Measurements from ENCODE around the gene PDCD10.

Gene PDCD10

DNA sequence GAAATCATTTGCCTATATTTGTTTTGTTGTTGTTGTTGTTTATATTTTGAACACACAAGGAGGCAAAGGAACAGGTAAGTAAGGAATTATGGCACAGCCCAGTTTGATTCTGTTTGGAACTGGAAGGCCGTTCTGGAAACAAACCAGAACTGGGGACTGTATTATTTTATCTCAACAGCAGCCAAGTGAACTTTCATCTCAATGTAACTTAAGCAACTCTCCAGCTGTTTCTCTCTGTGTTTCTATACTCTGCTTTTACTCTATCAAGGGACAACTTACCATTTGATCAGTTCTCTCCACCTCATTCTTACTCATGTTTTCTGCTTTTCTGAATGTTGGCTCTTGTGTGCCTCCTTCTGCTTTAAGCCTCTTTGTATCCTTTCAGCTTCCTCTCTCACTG is 65.0 kb downstream of the PDCD10 start:
- no peaks in the 10 kb centered on the region for H3K27me3 Mint-ChIP-seq
- peaks cover 14% of the 10 kb centered on the region for H3K9me3 Mint-ChIP-seq
- peaks cover 17% of the 10 kb centered on the region for H3K36me3 Mint-ChIP-seq
- no peak overlapping the region for H3K27ac Mint-ChIP-seq
- no peak overlapping the region for H3K4me3 Mint-ChIP-seq
- H3K4me1 Mint-ChIP-seq = no peaks in the 10 kb centered on the region

DNA sequence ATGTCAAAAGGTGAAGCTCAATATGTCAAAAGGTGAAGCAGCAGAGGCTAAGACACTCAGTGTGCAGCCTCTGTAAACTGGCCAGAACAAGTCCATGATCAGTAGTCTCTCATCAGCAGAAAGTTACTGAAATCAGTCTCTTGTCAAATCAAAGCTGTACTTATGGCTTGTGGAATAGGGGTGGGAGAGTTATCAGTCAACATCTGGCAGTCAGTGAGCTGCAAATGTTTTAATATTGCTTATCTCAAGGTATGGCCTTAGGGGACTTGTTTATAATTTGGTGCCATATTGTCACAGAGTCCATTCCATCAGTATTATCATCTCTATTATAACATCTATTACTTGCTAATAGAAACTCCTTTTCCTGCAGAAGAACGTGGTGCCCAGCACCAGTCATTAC is 66.0 kb downstream of the PDCD10 start:
- Mint-ChIP-seq H3K4me1 (no peaks in the 10 kb centered on the region), H3K36me3 (peaks cover 8% of the 10 kb centered on the region), H3K4me3 (no peak overlapping the region), H3K9me3 (peaks cover 8% of the 10 kb centered on the region), H3K27me3 (no peaks in the 10 kb centered on the region), H3K27ac (no peak overlapping the region)

DNA sequence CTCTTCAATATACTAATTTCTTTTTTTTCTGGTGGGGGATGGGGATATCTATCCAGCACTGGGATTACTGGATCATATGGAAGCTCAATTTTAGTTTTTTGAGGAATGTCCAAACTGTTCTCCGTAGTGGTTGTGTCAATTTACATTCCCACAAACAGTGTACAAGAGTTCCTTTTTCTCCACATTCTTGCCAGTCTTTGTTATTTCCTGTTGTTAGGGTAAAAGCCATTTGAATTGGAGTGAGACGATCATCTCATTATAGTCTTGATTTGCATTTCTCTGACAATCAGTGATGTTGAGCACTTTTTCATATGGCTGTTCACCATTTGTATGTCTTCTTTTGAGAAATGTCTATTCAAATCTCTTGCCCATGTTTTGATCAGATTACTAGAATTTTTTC is 68.1 kb downstream of the PDCD10 start:
- peaks cover 2% of the 10 kb centered on the region for H3K27me3 Mint-ChIP-seq
- H3K9me3 Mint-ChIP-seq = peaks cover 8% of the 10 kb centered on the region
- no peaks in the 10 kb centered on the region for H3K4me1 Mint-ChIP-seq
- no peak overlapping the region for H3K4me3 Mint-ChIP-seq
- H3K27ac Mint-ChIP-seq = no peak overlapping the region
- no peaks in the 10 kb centered on the region for H3K36me3 Mint-ChIP-seq

DNA sequence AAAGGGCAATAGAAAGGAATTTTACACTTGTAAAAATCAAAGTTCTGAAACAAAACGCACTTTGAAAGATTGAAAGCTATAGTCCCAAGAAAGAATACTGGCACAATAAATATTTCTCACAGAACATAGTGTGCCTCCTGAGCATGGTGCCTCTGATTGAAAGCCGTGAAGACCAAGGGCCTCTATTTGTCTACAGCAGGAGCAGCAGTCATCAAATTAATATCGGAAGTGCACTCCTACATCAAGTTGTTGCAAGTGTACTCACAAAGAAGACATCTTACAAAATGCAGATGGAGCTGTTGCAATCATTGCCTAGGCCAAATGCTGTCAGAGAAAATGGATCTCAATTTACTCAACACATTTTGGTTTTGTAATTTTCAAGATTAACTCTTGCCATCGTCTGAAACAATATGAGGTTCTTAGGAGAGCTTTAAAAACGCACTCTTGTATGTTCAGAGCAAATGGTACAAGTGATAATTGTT is 71.7 kb downstream of the PDCD10 start:
- no peak overlapping the region for H3K27ac Mint-ChIP-seq
- H3K9me3 Mint-ChIP-seq = peaks cover 8% of the 10 kb centered on the region
- H3K4me1 Mint-ChIP-seq = no peaks in the 10 kb centered on the region
- H3K27me3 Mint-ChIP-seq = peaks cover 4% of the 10 kb centered on the region
- H3K36me3 Mint-ChIP-seq = no peaks in the 10 kb centered on the region
- no peak overlapping the region for H3K4me3 Mint-ChIP-seq

DNA sequence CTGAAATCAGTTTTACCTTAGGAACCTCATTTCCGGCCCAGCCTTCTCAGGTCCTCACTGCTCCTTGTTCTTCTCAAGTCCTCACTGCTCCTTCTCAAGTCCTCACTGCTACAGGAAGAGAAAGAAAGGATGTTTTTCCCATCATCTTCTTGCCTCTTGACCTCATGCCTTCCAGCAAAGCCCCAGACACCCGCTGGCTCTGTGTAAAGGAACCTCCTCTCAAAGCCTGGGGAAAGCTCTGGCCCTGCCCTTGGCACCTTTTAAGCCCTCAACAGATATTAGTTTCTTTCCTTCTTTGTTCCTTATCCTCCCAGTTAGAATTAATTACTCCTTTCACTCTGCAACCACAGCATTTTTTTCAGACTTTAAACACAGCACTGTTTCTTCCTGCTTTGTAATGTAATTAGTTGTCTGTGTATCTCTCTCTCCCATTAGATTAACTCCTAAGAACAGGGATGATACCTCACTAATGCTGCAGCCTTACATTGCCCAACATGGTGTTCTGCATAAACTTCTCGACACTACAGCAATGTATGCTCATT is 76.9 kb downstream of the PDCD10 start:
- H3K4me3 Mint-ChIP-seq = no peak overlapping the region

DNA sequence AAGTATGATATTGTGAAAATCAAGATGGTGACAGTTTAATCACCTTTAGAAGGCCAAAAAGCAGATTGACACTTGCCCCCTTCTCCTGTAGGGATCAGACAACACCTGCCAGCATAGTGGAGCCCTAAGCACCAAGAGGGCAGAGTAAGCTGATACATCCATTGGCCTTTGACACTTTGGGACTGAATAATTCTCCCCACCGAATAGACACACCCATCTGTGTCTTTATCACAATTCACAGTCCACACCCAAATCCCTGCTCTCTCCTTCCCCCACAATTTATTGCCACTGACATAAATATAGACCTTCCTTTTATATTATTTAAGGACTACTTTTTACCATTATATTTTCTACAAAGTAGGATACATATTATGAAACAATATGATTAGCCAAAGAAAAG is 77.9 kb downstream of the PDCD10 start:
- Mint-ChIP-seq H3K27ac (no peak overlapping the region), H3K4me3 (no peak overlapping the region), H3K27me3 (peaks cover 8% of the 10 kb centered on the region), H3K36me3 (peaks cover 2% of the 10 kb centered on the region), H3K9me3 (no peaks in the 10 kb centered on the region), H3K4me1 (peaks cover 4% of the 10 kb centered on the region)

More for the DNA sequence above, 76.9 kb downstream of the PDCD10 start:
- Mint-ChIP-seq H3K9me3 (no peaks in the 10 kb centered on the region), H3K27me3 (peaks cover 8% of the 10 kb centered on the region), H3K4me1 (peaks cover 4% of the 10 kb centered on the region), H3K27ac (no peak overlapping the region), H3K36me3 (peaks cover 2% of the 10 kb centered on the region)

DNA sequence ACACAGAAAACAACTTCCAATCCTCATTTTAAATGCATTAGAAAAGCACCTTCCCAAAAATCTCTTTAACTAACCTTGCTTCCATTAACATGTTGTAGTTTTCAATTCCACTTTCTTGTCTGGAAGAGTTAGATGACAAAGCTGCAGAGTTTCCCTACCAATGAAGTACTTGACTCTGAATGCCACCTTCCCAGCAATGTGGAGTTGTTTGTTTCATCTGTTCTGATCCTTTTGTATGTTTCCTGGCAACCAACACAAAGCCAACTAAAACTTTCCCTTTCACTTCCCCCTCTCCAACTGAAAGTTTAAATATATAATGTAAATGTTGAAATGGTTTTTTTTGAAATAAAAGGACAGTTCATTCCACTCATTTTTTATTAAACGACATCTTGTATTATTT is 80.9 kb downstream of the PDCD10 start, which contains the start of gene WDR49:
Gene WDR49 (minus strand): TSS at position 183 of the 400 bp plus-strand sequence. CDS start 517 bp downstream, outside the sequence.
- H3K27me3 Mint-ChIP-seq = peaks cover 6% of the 10 kb centered on the region

DNA sequence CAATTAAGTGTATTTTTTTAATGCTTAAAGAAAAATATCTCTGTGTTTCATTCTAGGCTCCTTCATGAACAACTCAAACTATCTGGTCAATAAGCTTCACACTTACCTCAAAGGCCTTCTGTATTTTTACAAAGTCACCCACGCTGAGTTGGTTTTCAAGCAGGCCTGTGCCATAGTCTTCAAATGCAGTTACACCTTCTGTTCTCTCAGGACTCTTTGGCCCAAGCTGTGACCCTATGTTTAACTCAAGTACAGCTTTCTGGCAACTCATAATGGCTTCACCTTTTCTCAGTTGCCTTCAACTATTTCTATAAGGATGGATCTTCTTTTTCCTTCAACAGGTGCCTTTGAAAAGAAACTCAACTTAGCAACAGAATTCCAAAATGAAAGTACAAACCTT is 81.5 kb downstream of the PDCD10 start:
- H3K36me3 Mint-ChIP-seq = peaks cover 2% of the 10 kb centered on the region
- H3K4me3 Mint-ChIP-seq = no peak overlapping the region
- no peak overlapping the region for H3K27ac Mint-ChIP-seq
- H3K9me3 Mint-ChIP-seq = no peaks in the 10 kb centered on the region
- peaks cover 14% of the 10 kb centered on the region for H3K4me1 Mint-ChIP-seq
- H3K27me3 Mint-ChIP-seq = peaks cover 6% of the 10 kb centered on the region

More for the DNA sequence above, 80.9 kb downstream of the PDCD10 start, which contains the start of gene WDR49:
- Mint-ChIP-seq H3K36me3 (peaks cover 2% of the 10 kb centered on the region), H3K4me3 (no peak within 1 kb of the TSS), H3K27ac (no peak within 1 kb of the TSS), H3K4me1 (peaks cover 14% of the 10 kb centered on the region), H3K9me3 (no peaks in the 10 kb centered on the region)

DNA sequence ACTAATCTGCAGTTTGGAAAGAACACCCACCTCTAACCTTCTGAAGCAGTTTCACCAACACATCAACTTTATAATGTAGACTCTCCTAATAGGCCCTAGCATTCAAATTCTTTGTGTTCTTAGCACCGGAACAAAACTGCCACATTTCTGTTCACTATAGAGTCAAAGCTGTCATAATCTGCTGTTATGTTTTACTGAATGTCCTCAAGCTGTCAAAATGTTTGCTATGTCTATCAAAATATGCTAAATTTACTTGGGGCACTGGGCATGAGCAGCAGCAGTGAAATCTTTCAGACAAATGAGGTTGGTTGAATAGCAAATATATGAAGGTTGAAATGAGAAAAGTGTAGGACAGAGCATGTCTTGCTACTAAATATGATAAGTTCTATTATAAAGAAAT is 82.9 kb downstream of the PDCD10 start:
- Mint-ChIP-seq H3K4me1 (peaks cover 14% of the 10 kb centered on the region), H3K27ac (no peak overlapping the region), H3K9me3 (no peaks in the 10 kb centered on the region), H3K4me3 (no peak overlapping the region), H3K36me3 (peaks cover 2% of the 10 kb centered on the region), H3K27me3 (peaks cover 2% of the 10 kb centered on the region)

DNA sequence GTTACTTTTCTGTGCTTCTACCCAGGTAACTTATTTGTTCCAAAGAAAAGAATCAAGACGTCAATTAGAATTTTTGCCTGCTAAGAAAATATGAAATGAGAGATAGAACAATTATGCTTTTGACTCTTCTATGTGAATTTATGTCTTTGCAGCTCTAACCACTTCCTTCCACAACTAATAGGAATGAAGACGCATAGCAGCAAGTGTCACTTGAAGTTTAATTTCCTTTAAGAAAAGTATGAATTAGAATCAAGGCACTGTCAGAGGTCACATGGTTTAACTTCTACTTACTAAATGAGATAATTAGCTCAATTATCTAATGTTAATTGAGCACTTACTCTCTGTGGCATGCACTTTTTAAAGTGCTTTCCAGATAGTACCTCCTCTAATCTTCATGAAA is 84.2 kb downstream of the PDCD10 start:
- Mint-ChIP-seq H3K27ac (no peak overlapping the region), H3K4me1 (peaks cover 14% of the 10 kb centered on the region), H3K4me3 (no peak overlapping the region), H3K9me3 (peaks cover 4% of the 10 kb centered on the region), H3K36me3 (no peaks in the 10 kb centered on the region), H3K27me3 (peaks cover 2% of the 10 kb centered on the region)

DNA sequence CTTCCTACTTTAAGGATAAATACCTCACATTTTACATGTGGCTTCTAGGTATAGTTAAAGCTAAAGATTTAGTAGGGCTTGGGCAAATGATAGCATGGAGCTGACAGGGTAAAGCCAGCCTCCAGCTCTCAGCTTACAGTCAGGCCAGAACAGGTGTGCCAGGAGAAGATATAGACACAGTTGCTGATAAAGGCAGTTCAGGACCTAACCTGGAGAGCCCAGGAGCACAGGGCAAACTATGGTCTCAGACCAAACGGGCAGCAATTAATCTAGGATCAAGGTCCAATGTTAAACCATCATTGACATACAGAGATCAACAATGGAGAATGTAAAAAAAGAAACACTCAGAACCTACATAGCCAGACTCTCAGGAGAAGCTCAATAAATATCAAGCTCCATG is 84.9 kb downstream of the PDCD10 start:
- Mint-ChIP-seq H3K27ac (no peak overlapping the region), H3K4me3 (no peak overlapping the region), H3K9me3 (peaks cover 5% of the 10 kb centered on the region), H3K4me1 (peaks cover 14% of the 10 kb centered on the region), H3K36me3 (no peaks in the 10 kb centered on the region), H3K27me3 (peaks cover under 1% of the 10 kb centered on the region)

DNA sequence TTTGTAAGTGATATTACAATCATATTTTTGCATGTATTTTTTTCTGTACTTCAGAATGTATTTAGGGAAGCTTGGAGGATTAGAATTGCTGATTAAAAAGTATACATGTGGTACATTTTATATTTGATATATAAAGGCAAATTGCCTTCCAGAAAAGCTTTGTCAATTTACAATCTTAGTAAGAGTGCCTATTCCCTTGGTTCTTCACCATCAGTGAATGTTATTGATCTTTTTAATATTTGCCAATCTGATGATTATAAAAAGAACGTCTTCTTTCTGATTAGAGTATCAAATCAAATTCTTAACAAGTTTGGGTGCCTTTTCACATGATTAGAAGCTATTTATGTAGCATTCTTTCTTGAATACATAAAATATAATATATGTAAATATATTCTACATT is 90.1 kb downstream of the PDCD10 start:
- Mint-ChIP-seq H3K4me3 (no peak overlapping the region), H3K36me3 (peaks cover 1% of the 10 kb centered on the region), H3K9me3 (peaks cover 5% of the 10 kb centered on the region), H3K4me1 (peaks cover 2% of the 10 kb centered on the region), H3K27ac (no peak overlapping the region), H3K27me3 (peaks cover 1% of the 10 kb centered on the region)

Measured in activated naive CD4-positive, alpha-beta T cell treated with anti-CD3 and anti-CD28 coated beads, Interleukin-2, amount 50 U/mL, for 24 hours (primary cell).